Subcutaneous adipose tissue (tissue), 4 donors: ENCODE results near the gene EMID1. TPM values are rescaled to one million over a fixed set of nuclear protein-coding genes. Genes with fewer than 3 reads are reported as not detected.

ENCODE experiments used
- CTCF ChIP-seq: fragments of 450-650 bp; IDR thresholded peaks from one replicate; pipeline ENCODE4 v1.5.1; 2016; ENCODE audit warnings: low read depth, mild to moderate bottlenecking, control low read depth, antibody characterized with exemption, moderate library complexity
- total RNA-seq, 4 donors: library from RNA; depleted of rRNA; stranded (reverse); fragments of >200 nt; gene quantifications; one replicate each; pipeline ENCODE4 v1.1.0, GENCODE V29; 2016

EMID1 gene
- total RNA-seq, 4 donors from 2014 or later = 0.17 to 1.3 (median 0.94) TPM; not detected in 1

- TF ChIP-seq CTCF = no peak
Observed at GRCh38 chr22:29275819-29276565, 70.3 kb downstream of the EMID1 start.

GRCh38 chr22:29277927-29278326, 72.2 kb downstream of the EMID1 start:
- TF ChIP-seq CTCF = no peak

- no peak for TF ChIP-seq CTCF
Observed at GRCh38 chr22:29284196-29284595, 78.5 kb downstream of the EMID1 start.

- no peak for TF ChIP-seq CTCF
Observed at GRCh38 chr22:29288837-29289236, 83.1 kb downstream of the EMID1 start.

- no peak for TF ChIP-seq CTCF
Observed at GRCh38 chr22:29290061-29290460, 84.4 kb downstream of the EMID1 start.

- no peak for TF ChIP-seq CTCF
Observed at GRCh38 chr22:29291215-29291614, 85.5 kb downstream of the EMID1 start.

GRCh38 chr22:29292379-29292778, 86.7 kb downstream of the EMID1 start:
- no peak for TF ChIP-seq CTCF
